Measurements from ENCODE around the gene AOAH. TPM values are rescaled to one million over a fixed set of nuclear protein-coding genes. Genes with fewer than 3 reads are reported as not detected.
"Not testable (repeated sequence)": the region's sequence is repeated elsewhere in the genome, so short reads cannot be mapped to it uniquely, and the experiment has no call there.

Gene AOAH
- total RNA-seq, 1 experiment from 2014 or later: 0.39 TPM

- no peak overlapping the region for H3K9ac ChIP-seq (ENCODE audit: extremely low read depth, insufficient read length, low read length)
- H3K4me1 ChIP-seq (ENCODE audit: insufficient read depth, low read length): no peaks in the 10 kb centered on the region
- Mint-ChIP-seq H3K27me3 (ENCODE audit: low read depth) (peaks cover 3% of the 10 kb centered on the region; the same call in 1 of the 2 replicates), H3K4me3 (no peak overlapping the region), H3K4me1 (no peaks in the 10 kb centered on the region), H3K36me3 (ENCODE audit: insufficient read depth in 1 of 3, low read depth in 3 of 3) (no peaks in the 10 kb centered on the region; a peak in 1 of 7 replicates), H3K9me3 (peaks cover 2 to 3% of the 10 kb centered on the region in 2 experiments; a peak in 3 of 5 replicates), H3K27ac (no peak overlapping the region)
- no peak overlapping the region for H2AFZ ChIP-seq (ENCODE audit: low read length)
- no peak overlapping the region for H2BK120ac ChIP-seq (ENCODE audit: low read depth, low read length, poor library complexity, severe bottlenecking)
- no peak overlapping the region for H4K8ac ChIP-seq (replicated peaks; ENCODE audit: insufficient read length, low read depth, low read length)
- H2BK12ac ChIP-seq (ENCODE audit: insufficient read length, low read depth, low read length): no peak overlapping the region
- no peak overlapping the region for H2BK5ac ChIP-seq (ENCODE audit: insufficient read length, low read length)
- no peak overlapping the region for H3K14ac ChIP-seq (ENCODE audit: insufficient read depth, low read length)
- H3K9me3 ChIP-seq (ENCODE audit: control insufficient read depth, low read depth, low read length): no peaks in the 10 kb centered on the region
- no peak overlapping the region for H2BK20ac ChIP-seq (ENCODE audit: low read depth, low read length, poor library complexity, severe bottlenecking)
- no peak overlapping the region for H3K4me2 ChIP-seq (ENCODE audit: insufficient read depth, insufficient read length, low read length)
- no peaks in the 10 kb centered on the region for H3K79me1 ChIP-seq (ENCODE audit: insufficient read depth, low read depth, low read length, poor library complexity, severe bottlenecking)
- no peak overlapping the region for H3K23ac ChIP-seq (ENCODE audit: insufficient read length, low read depth, low read length)
- no peaks in the 10 kb centered on the region for H3K23me2 ChIP-seq (ENCODE audit: insufficient read length, low read depth, low read length, poor library complexity, severe bottlenecking)
- no peak overlapping the region for H2AK5ac ChIP-seq (ENCODE audit: insufficient read length, low read length)
- H3K18ac ChIP-seq (ENCODE audit: insufficient read length, low read depth, low read length): no peak overlapping the region
- H3K4ac ChIP-seq (ENCODE audit: low read depth, low read length): no peak overlapping the region
- no peak overlapping the region for H3T11ph ChIP-seq (ENCODE audit: low read length)
- DNase-seq: no peak
- H4K91ac ChIP-seq (ENCODE audit: insufficient read length, low read depth, low read length): no peak overlapping the region
- TF ChIP-seq, protein P1, sequence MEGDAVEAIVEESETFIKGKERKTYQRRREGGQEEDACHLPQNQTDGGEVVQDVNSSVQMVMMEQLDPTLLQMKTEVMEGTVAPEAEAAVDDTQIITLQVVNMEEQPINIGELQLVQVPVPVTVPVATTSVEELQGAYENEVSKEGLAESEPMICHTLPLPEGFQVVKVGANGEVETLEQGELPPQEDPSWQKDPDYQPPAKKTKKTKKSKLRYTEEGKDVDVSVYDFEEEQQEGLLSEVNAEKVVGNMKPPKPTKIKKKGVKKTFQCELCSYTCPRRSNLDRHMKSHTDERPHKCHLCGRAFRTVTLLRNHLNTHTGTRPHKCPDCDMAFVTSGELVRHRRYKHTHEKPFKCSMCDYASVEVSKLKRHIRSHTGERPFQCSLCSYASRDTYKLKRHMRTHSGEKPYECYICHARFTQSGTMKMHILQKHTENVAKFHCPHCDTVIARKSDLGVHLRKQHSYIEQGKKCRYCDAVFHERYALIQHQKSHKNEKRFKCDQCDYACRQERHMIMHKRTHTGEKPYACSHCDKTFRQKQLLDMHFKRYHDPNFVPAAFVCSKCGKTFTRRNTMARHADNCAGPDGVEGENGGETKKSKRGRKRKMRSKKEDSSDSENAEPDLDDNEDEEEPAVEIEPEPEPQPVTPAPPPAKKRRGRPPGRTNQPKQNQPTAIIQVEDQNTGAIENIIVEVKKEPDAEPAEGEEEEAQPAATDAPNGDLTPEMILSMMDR (conservative IDR thresholded peaks at IDR 0.05): no peak
- no peaks in the 10 kb centered on the region for H3K79me2 ChIP-seq (ENCODE audit: insufficient read depth, low read length)
- no peak overlapping the region for H2BK15ac ChIP-seq (ENCODE audit: low read depth, low read length)
- no peaks in the 10 kb centered on the region for H4K20me1 ChIP-seq (ENCODE audit: control insufficient read depth, insufficient read depth, insufficient read length)
- H3K27ac ChIP-seq (ENCODE audit: insufficient read length, low read depth, low read length): no peak overlapping the region
- H4K5ac ChIP-seq (ENCODE audit: insufficient read length, low read depth, low read length): no peak overlapping the region
- WGBS (ENCODE audit: extremely low coverage, insufficient read length, low lambda C conversion rate): no CpG with 5 or more reads among the region's 3 CpGs
- no peak overlapping the region for H3K56ac ChIP-seq (ENCODE audit: insufficient read length, low read depth, low read length)
- H3K27me3 ChIP-seq (ENCODE audit: insufficient read depth, low read length): no peaks in the 10 kb centered on the region
These were observed 6.7 kb downstream of the AOAH start for GRCh38 chr7:36717586-36717985.

DNA sequence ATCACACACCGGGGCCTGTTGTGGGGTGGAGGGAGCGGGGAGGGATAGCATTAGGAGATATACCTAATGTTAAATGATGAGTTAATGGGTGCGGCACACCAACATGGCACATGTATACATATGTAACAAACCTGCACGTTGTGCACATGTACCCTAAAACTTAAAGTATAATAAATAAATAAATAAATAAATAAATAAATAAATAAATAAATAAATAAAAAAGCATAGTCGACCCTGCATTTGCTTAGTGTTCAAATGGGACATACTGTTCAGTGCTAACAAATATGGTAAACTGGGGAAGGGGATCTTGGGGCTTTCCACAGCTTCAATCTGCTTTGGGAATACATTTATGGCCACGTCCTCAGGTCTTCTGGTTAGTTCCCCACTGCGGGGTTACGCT, 7.5 kb downstream of the AOAH start:
- no CpG with 5 or more reads among the region's 8 CpGs for WGBS (ENCODE audit: extremely low coverage, insufficient read length, low lambda C conversion rate)
- H3K9me3 ChIP-seq (ENCODE audit: control insufficient read depth, low read depth, low read length); H3K4me3 Mint-ChIP-seq; H3K79me1 ChIP-seq (ENCODE audit: insufficient read depth, low read depth, low read length, poor library complexity, severe bottlenecking); H3K4me2 ChIP-seq (ENCODE audit: insufficient read depth, insufficient read length, low read length); H2AFZ ChIP-seq (ENCODE audit: low read length); H4K20me1 ChIP-seq (ENCODE audit: control insufficient read depth, insufficient read depth, insufficient read length); H4K91ac ChIP-seq (ENCODE audit: insufficient read length, low read depth, low read length); H3K14ac ChIP-seq (ENCODE audit: insufficient read depth, low read length); DNase-seq; H2AK5ac ChIP-seq (ENCODE audit: insufficient read length, low read length); H3K4ac ChIP-seq (ENCODE audit: low read depth, low read length); H2BK15ac ChIP-seq (ENCODE audit: low read depth, low read length); H2BK12ac ChIP-seq (ENCODE audit: insufficient read length, low read depth, low read length); H2BK20ac ChIP-seq (ENCODE audit: low read depth, low read length, poor library complexity, severe bottlenecking); H3K79me2 ChIP-seq (ENCODE audit: insufficient read depth, low read length); H3K4me1 Mint-ChIP-seq; H3T11ph ChIP-seq (ENCODE audit: low read length); H2BK5ac ChIP-seq (ENCODE audit: insufficient read length, low read length); H3K9ac ChIP-seq (ENCODE audit: extremely low read depth, insufficient read length, low read length); H3K56ac ChIP-seq (ENCODE audit: insufficient read length, low read depth, low read length); H3K36me3 Mint-ChIP-seq (ENCODE audit: insufficient read depth in 1 of 3, low read depth in 3 of 3); H3K23ac ChIP-seq (ENCODE audit: insufficient read length, low read depth, low read length); H4K8ac ChIP-seq (replicated peaks; ENCODE audit: insufficient read length, low read depth, low read length); H3K27ac Mint-ChIP-seq; H3K9me3 Mint-ChIP-seq; H3K4me1 ChIP-seq (ENCODE audit: insufficient read depth, low read length); H2BK120ac ChIP-seq (ENCODE audit: low read depth, low read length, poor library complexity, severe bottlenecking); H3K27me3 Mint-ChIP-seq (ENCODE audit: low read depth); H3K27ac ChIP-seq (ENCODE audit: insufficient read length, low read depth, low read length); H4K5ac ChIP-seq (ENCODE audit: insufficient read length, low read depth, low read length); H3K23me2 ChIP-seq (ENCODE audit: insufficient read length, low read depth, low read length, poor library complexity, severe bottlenecking); H3K18ac ChIP-seq (ENCODE audit: insufficient read length, low read depth, low read length); H3K27me3 ChIP-seq (ENCODE audit: insufficient read depth, low read length): not testable (repeated sequence)

All from H9 (cell line).